ENCODE data around the gene GAL3ST3.
"Not testable (repeated sequence)": the region's sequence is repeated elsewhere in the genome, so short reads cannot be mapped to it uniquely, and the experiment has no call there.

The GAL3ST3 gene

GRCh38 chr11:66042227-66042995 lies 6.5 kb downstream of the GAL3ST3 start:
- no peak for DNase-seq

DNA sequence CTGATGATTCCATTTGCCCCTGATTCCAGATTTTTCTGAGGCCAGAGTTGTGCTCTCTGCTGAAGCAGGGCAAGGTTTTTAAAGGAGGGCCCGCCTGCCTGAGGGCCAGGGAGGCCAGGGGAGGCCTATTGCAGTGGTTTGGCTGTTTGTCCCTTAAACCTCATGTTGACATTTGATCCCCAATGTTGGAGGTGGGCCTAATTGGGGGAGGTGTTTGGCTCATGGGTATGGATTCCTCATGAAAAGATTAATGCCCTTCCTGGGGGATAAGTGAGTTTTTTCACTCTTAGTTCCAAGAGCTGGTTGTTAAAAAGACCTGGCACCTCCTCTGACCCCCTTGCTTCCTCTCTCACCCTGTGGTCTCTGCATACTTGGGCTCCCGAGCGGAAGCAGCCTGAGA lies 9.2 kb downstream of the GAL3ST3 start:
- no peak for DNase-seq

DNA sequence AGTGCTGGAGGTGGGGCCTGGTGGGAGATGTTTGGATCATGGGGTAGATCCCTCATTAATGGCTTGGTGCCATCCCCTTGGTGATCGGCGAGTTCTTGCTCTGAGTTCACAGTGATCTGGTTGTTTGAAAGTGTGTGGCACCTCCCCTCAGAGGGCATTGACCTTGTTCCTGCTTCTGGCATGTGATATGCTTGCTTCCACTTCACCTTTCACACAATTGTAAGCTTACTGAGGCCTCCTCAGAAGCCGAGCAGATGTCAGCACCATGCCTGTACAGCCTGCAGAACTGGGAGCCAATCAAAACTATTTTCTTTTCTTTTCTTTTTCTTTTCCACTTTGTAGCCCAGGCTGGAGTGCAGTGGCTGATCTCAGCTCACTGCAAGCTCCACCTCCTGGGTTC lies 11.6 kb downstream of the GAL3ST3 start:
- no peak for DNase-seq

DNA sequence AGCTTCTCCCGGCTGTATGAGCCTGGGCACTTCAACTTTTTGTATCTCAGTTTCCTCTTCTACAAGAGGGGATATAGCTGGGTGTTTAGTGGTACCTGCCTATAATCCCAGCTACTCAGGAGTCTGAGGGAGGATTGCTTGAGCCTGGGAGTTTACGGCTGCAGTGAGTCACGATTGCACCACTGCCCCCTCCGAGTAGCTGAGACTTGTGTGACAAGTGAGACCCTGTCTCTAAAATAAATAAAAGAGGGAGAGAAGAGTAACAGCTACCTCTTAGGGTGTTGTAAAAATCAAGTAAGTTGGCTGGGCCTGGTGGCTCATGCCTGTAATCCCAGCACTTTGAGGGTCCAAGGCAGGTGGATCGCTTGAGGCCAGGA lies 12.6 kb downstream of the GAL3ST3 start:
- no peak for DNase-seq

GRCh38 chr11:66035653-66036333 lies 13.2 kb downstream of the GAL3ST3 start:
- no peak for DNase-seq

DNA sequence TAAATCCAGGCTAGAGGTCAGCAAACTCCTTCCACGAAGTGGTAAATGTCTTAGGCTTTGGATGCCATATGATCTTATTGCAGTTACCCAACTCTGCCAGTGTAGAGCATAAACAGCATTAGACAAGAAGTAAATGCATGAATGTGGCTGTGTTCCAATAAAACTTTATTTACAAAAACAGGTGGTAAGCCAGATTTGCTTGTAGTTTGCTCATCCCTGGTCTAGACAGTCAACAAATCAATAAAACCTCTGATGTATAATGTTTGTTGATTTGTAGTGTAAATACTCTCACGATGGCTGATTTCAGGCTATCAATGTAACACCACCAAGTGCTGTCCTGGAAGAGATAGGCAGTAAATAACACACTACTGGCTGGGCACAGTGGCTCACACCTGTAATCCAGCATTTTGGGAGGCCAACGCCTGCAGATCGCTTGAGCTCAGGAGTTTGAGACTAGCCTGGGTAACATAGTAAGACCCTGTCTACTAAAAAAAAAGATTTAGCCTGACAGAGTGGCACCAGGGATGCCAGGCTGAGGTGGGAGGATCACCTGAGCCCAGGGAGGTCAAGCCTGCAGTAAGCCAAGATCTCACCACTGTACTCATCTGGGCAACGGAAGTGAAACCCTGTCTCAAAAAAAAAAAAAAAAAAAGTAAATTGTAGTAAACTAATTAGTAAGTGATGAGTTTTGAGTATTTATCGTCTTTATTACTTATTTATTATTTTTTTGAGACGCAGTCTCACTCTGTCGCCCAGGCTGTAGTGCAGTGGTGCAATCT lies 15.8 kb downstream of the GAL3ST3 start:
- DNase-seq: no peak

DNA sequence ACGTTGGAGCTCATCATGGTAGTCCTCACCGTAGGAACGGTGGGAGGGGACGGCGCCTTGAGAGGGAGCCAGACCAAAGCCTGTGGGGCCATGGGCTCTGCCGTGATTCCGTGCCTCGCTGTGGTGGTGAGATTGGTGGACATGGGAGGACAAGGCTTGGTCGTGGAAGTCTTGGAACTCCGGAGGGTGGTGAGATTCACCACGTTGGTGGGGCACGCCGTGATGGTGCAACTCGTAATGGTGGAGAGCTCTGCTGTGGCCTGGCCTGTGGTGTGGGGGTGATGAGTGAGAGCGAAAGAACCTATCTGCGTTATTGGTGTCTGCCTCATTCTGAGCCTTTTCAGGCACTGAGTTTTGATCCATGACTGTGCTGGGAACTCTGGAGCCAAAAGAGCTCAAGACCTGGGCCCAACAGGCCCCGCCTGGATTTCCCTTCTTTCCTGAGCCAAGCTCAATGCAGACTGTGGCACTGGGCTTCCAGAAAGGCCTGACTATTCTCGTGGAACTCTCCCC lies 22.9 kb downstream of the GAL3ST3 start, which contains the start of gene CATSPER1:
TSS of gene CATSPER1 (minus strand) at position 463 of the 513 bp plus-strand sequence. CDS start at position 363, 100 bp downstream.
- DNase-seq: no peak

GRCh38 chr11:66023186-66023440 lies 25.8 kb downstream of the GAL3ST3 start:
- not testable (repeated sequence) for DNase-seq

- DNase-seq: peak; percentile 95
These were observed 26.4 kb downstream of the GAL3ST3 start for GRCh38 chr11:66022401-66023185.

- peak; percentile 50 for DNase-seq
These were observed 28.2 kb downstream of the GAL3ST3 start for GRCh38 chr11:66020618-66021357.

DNA sequence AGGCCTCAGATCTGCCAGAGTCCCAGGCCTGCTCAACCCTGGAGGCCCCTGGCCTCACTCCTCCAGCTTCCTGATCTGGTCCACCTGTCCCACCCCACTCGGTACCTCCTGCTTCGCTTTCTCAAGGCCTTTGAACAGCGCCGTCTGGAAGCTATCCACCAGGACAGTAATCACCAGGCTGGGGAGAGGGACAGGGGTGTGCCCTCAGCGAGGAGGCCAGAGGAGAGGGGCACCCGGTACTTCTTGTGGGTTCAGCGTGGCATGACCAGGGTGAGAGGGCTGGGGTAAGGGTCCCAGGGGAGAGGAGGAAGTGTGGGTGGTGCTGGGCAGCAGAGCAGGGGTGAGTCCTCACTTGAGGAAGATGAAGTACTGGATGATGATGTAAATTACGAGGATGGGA lies 28.7 kb downstream of the GAL3ST3 start:
- no peak for DNase-seq

- DNase-seq: no peak
These were observed 31.6 kb downstream of the GAL3ST3 start for GRCh38 chr11:66017321-66017720.

- no peak for DNase-seq
These were observed 32.2 kb downstream of the GAL3ST3 start for GRCh38 chr11:66016793-66017177.

DNA sequence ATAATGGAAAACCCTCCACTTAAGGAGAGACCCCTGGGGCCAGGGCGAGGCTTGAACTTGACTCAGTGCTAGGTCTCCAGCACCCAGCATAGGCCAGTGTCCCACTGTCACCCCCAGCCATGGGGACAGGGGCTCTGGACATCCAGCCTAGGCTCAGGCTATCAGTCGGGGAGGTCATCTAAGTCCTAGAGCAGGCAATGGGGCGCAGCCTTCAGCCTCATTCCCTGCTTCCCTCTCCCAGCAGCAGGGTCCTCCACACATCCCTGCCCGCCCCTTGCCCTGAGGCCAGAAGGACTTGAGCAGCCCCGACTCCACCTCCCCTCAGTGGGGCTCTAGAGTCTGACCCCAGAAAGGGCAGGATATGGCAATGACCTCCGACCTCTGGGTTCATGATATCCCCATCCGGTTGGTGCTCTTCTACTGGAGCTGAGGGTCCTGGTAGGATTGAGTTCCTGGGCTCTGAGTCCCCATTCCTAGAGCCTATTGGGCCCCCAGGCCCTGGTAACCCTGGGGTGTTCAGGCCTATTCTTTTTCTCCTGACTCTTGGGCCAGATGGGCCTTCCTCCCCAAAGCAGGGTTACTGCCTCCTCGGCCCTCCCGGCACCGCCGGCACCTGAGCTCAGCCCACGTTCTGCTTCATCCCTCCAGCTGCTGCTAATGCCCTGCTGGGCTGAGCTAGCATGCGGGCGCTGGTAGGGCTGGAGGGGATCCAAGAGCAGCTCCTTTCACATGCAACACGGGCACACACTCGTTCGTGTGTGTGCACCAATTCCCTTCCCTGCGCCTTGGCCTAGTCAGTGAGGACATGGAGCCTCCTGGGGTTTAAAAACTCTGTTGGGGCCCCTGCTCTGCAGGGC lies 32.8 kb downstream of the GAL3ST3 start:
- no peak for DNase-seq

- no peak for DNase-seq
These were observed 33.5 kb downstream of the GAL3ST3 start for GRCh38 chr11:66015454-66015881.

DNA sequence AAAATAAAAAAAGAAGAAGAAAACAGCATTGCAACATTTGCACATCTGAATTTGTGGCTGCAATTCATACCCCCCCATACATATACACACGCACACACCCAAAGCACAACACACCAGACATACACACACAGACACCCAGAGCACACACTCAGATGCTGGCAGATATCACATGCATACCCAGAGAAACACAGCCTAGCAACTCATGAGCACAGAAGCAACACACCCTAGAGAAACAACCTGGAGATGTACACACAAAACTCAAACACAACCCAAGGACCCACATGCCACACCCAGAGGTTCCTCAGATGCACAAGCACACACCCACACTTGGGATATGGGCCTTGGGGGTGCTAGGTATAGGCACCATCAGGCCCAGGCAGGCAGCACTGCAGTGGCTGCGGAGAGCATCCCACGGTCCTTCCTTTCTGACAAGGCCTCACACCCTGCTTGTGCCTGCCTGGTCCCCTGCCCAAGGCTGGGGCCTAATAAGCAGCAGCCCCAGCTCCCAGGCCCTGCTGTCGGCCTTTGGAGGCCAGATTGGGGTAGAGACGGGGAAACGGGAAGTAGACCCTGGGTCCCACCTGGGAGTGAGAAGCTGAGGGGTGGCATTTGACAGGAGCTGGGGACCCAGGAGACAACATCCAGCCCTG lies 34.0 kb downstream of the GAL3ST3 start:
- DNase-seq: no peak

DNA sequence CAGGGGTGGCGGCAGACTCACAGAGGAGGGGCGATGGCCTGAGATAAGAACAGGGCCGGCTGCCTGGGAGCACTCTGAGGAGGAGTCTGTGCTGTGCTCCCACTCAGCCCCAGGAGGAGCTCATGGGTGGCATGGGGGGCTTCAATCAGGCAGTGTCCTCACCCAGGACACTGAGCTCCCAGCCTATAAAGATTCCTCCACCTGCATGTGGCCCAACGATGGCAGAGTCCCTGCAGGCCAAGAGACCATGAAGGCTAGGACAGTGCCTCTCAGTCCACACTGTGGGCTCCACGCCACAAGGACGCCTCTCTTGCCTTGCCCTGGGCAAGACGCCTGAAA lies 35.2 kb downstream of the GAL3ST3 start:
- no peak for DNase-seq

DNA sequence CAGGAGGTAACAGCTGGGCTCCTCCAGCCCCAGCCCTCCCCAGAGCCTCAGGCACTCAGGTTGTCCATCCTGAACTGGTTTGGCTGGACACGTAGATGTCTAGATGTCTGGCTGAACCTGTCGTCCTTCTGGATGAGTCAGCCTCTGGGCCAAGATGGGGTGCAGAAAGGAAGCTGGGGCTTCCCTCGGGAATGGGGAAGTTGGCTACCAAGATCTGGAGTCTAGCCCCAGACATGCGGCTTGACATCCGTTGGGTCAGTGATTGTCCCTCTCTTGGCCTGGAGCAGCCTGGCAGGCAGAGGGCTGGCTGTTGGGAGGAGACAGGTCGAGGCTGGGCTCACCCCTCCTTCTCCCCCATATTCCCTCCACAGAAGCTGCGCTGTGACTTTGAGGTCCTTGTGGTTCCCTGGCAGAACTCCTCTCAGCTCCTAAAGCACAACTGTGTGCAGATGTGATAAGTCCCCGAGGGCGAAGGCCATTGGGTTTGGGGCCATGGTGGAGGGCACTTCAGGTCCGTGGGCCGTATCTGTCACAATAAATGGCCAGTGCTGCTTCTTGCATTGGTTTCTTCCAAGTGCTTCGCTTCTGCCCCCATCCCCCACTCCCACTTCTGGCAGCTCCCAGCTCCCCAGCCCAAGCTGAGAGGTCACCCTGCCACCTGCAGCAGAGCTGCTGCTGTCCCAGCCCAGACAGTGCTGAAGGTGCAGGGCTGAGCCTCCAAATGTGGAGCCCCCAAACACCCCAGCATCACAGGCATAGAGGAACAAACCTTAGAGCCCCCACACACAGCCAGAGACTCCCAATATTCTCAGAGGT lies 35.8 kb downstream of the GAL3ST3 start:
- DNase-seq: no peak

- DNase-seq: no peak
These were observed 36.5 kb downstream of the GAL3ST3 start for GRCh38 chr11:66012371-66012945.

Measured in stimulated activated CD8-positive, alpha-beta memory T cell treated with anti-CD3 and anti-CD28 coated beads, Interleukin-4, amount 100 ng/mL, for 48 hours (primary cell).